CD14-positive monocyte (primary cell): ENCODE data around the gene LRPPRC. TPM values are rescaled to one million over a fixed set of nuclear protein-coding genes. Genes with fewer than 3 reads are reported as not detected.

Experiments
- DNase-seq, 3 donors: peaks; one replicate each; pipeline ENCODE4 v3.0.0-alpha.2; 2011 to 2022
- H2AFZ ChIP-seq: 2 replicates; pipeline ENCODE4 v1.6.0; 2012; ENCODE audit warnings: mild to moderate bottlenecking, low read depth, low read length, inconsistent platforms; ENCODE audit not compliant: insufficient read depth, poor library complexity, severe bottlenecking
- H3K27ac ChIP-seq, 2 donors: 1 replicate in 1 of 2; 2 replicates in 1 of 2; pipeline ENCODE4 v1.5.1; 2012 to 2013; ENCODE audit warnings: low read length in 2 of 2, control low read depth in 1 of 2, inconsistent platforms in 1 of 2, low read depth in 1 of 2, mild to moderate bottlenecking in 1 of 2
- H3K27me3 ChIP-seq, 2 donors: one replicate each; pipeline versions ENCODE4 v1.6.0 to v1.6.1; 2011 to 2013; ENCODE audit warnings: low read length in 2 of 2; ENCODE audit not compliant: control insufficient read depth in 2 of 2, insufficient read depth in 2 of 2
- H3K36me3 ChIP-seq, 2 donors: replicated peaks in 1 of 2; 1 replicate in 1 of 2; 2 replicates in 1 of 2; pipeline versions ENCODE4 v1.5.1 to v1.6.1; 2012 to 2013; ENCODE audit warnings: low read length in 2 of 2, control low read depth in 1 of 2, inconsistent platforms in 1 of 2, mild to moderate bottlenecking in 1 of 2; ENCODE audit not compliant: insufficient read depth in 2 of 2, control insufficient read depth in 1 of 2
- H3K4me1 ChIP-seq, 2 donors: 1 replicate in 1 of 2; 2 replicates in 1 of 2; pipeline versions ENCODE4 v1.5.1 to v1.6.1; 2012 to 2013; ENCODE audit warnings: low read length in 2 of 2, control low read depth in 1 of 2, inconsistent platforms in 1 of 2, mild to moderate bottlenecking in 1 of 2, moderate library complexity in 1 of 2; ENCODE audit not compliant: insufficient read depth in 2 of 2, control insufficient read depth in 1 of 2
- H3K4me2 ChIP-seq: replicated peaks from 2 replicates; pipeline ENCODE3; 2012; ENCODE audit warnings: low read length, moderate library complexity, mild to moderate bottlenecking; ENCODE audit not compliant: poor library complexity, severe bottlenecking; ENCODE audit errors: extremely low read depth
- H3K4me3 ChIP-seq, 3 experiments: fragments of 200-600 bp in 1 of 3; sonication (generic) in 1 of 3; replicated peaks in 1 of 3; 1 replicate in 2 of 3; 2 replicates in 1 of 3; pipeline ENCODE4 v1.5.1; 2011 to 2013; ENCODE audit warnings: low read length in 3 of 3, mild to moderate bottlenecking in 3 of 3, control low read depth in 2 of 3, low read depth in 2 of 3, inconsistent platforms in 1 of 3, moderate library complexity in 1 of 3
- H3K79me2 ChIP-seq: 2 replicates; pipeline ENCODE4 v1.6.0; 2012; ENCODE audit warnings: mild to moderate bottlenecking, control low read depth, inconsistent platforms, low read length, moderate library complexity; ENCODE audit not compliant: insufficient read depth
- H3K9ac ChIP-seq: 2 replicates; pipeline ENCODE4 v1.6.0; 2017; ENCODE audit warnings: low read length, mild to moderate bottlenecking; ENCODE audit not compliant: insufficient read depth, poor library complexity, severe bottlenecking
- H3K9me3 ChIP-seq, 2 donors: replicated peaks in 1 of 2; 1 replicate in 1 of 2; 2 replicates in 1 of 2; pipeline versions ENCODE4 v1.5.1 to v1.6.1; 2012 to 2013; ENCODE audit warnings: low read length in 2 of 2, control low read depth in 1 of 2; ENCODE audit not compliant: control insufficient read depth in 1 of 2, insufficient read depth in 1 of 2
- H4K20me1 ChIP-seq: 2 replicates; pipeline ENCODE4 v1.6.0; 2012; ENCODE audit warnings: mild to moderate bottlenecking, low read length, control low read depth, moderate library complexity; ENCODE audit not compliant: insufficient read depth
- H3K27ac Mint-ChIP-seq, 7 donors: one replicate each; pipeline ENCODE4 v1.8.0; 2020; ENCODE audit warnings: mild to moderate bottlenecking in 7 of 7, mixed read lengths in 7 of 7, moderate library complexity in 6 of 7, inconsistent platforms in 2 of 7
- H3K27me3 Mint-ChIP-seq, 3 donors: one replicate each; pipeline ENCODE4 v1.8.0; 2021 to 2022; ENCODE audit warnings: low read depth in 3 of 3, mild to moderate bottlenecking in 3 of 3, mixed read lengths in 3 of 3, moderate library complexity in 3 of 3, inconsistent platforms in 1 of 3
- H3K36me3 Mint-ChIP-seq, 2 donors: one replicate each; pipeline ENCODE4 v1.8.0; 2020; ENCODE audit warnings: mixed read lengths in 2 of 2, inconsistent platforms in 1 of 2, mild to moderate bottlenecking in 1 of 2
- H3K4me1 Mint-ChIP-seq: one replicate; pipeline ENCODE4 v1.8.0; 2020; ENCODE audit warnings: mild to moderate bottlenecking, mixed read lengths
- H3K4me3 Mint-ChIP-seq, 2 donors: one replicate each; pipeline ENCODE4 v1.8.0; 2020; ENCODE audit warnings: mild to moderate bottlenecking in 2 of 2, mixed read lengths in 2 of 2, moderate library complexity in 1 of 2
- H3K9me3 Mint-ChIP-seq, 7 donors: one replicate each; pipeline ENCODE4 v1.8.0; 2020 to 2022; ENCODE audit warnings: mixed read lengths in 7 of 7, mild to moderate bottlenecking in 6 of 7, moderate library complexity in 6 of 7, inconsistent platforms in 2 of 7
- CTCF ChIP-seq: fragments of 200-600 bp; IDR thresholded peaks from one replicate; pipeline ENCODE4 v1.8.0; 2022; ENCODE audit warnings: antibody characterized with exemption, mild to moderate bottlenecking
- WGBS: methylation state at CpG from one replicate; pipeline ENCODE4 v1.1.5; 2013; ENCODE audit warnings: missing lambda C conversion rate; ENCODE audit not compliant: insufficient coverage; 5-methylcytosine and 5-hydroxymethylcytosine counted together
- intact Hi-C, 2 donors: fragments of 100-400 bp; cut with micrococcal nuclease; formaldehyde crosslinking; loops; one replicate each; pipeline versions ENCODE4 v1.15.0 to v1.15.1; 2023
- polyA plus RNA-seq, 3 donors: library from polyadenylated mRNA; depleted of rRNA in 1 of 3; unstranded in 2 of 3; stranded (reverse) in 1 of 3; fragments of 300-500 nt in 2 of 3; fragments of >200 nt in 1 of 3; fragmentation: Illumina TruSeq in 2 of 3; gene quantifications; 1 replicate in 2 of 3; 2 replicates in 1 of 3; pipeline ENCODE4 v1.2.3, GENCODE V29; 2012 to 2021

The LRPPRC gene
- polyA plus RNA-seq, 3 donors: 15.5 to 25.0 (median 24.8) TPM

DNA sequence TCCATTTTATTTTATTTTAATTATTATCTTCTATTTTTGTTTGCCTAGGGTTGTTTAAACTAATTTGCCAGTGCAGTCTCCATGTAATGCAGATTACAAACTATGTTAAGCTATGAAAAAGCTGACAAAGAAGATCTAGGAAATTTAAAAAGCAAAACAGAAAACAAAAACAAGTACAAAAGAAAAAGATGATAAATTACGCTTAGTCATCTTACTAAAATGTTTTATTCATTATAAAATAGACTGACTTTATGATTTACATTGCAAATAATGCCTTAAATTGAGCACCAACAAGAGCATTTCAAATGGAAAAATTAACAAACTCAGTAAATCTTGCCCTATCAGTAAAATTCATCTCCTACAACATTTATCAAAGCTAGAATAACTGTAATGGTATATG, 52.9 kb downstream of the LRPPRC start:
- Mint-ChIP-seq H3K27me3 (no peaks in the 10 kb centered on the region), H3K36me3 (peaks cover 63 to 65% of the 10 kb centered on the region in 2 donors), H3K27ac (no peak overlapping the region), H3K4me3 (no peak overlapping the region), H3K4me1 (no peaks in the 10 kb centered on the region), H3K9me3 (no peaks in the 10 kb centered on the region)
- no peak for TF ChIP-seq CTCF
- Histone ChIP-seq H3K9me3 (no peaks in the 10 kb centered on the region), H4K20me1 (no peaks in the 10 kb centered on the region), H3K27ac (no peak overlapping the region), H3K4me3 (no peak overlapping the region), H3K9ac (no peak overlapping the region), H3K4me2 (no peak overlapping the region), H2AFZ (no peak overlapping the region), H3K27me3 (no peaks in the 10 kb centered on the region), H3K36me3 (peaks cover 72 to 90% of the 10 kb centered on the region in 2 donors), H3K4me1 (no peaks in the 10 kb centered on the region), H3K79me2 (no peaks in the 10 kb centered on the region)
- intact Hi-C loops: no loop called here
- DNase-seq: no peak
- no CpG with 5 or more reads among the region's 1 CpG for WGBS

DNA sequence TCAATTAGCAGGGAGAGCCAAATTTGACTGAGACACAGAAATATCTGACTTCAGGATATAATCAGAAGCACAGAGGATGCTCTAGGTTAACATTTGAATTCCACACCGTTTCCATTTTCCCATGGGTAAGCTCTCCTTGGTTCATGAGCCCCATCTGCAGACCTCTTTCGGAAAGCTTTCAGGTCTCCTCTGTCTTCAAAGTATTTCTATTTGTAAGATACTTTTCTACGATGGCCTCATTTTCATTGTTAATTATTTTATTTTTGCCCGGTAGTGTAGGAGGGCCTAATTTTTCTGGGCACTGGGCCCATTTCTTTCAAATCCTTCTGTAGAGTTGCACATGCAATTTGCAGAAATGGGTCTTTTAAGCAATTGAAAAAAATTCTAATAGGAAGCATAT, 53.8 kb downstream of the LRPPRC start:
- no peak overlapping the region for H3K4me2 ChIP-seq
- no peak for TF ChIP-seq CTCF
- H3K9me3 ChIP-seq: no peaks in the 10 kb centered on the region
- H3K36me3 Mint-ChIP-seq: peaks cover 56 to 59% of the 10 kb centered on the region in 2 donors
- 100% methylated on average over 1 of the region's 4 CpGs for WGBS
- no peaks in the 10 kb centered on the region for H3K79me2 ChIP-seq
- H3K27me3 Mint-ChIP-seq: no peaks in the 10 kb centered on the region
- no peak overlapping the region for H3K4me3 ChIP-seq
- no peaks in the 10 kb centered on the region for H3K27me3 ChIP-seq
- H3K9me3 Mint-ChIP-seq: no peaks in the 10 kb centered on the region
- no peak overlapping the region for H3K9ac ChIP-seq
- no peaks in the 10 kb centered on the region for H4K20me1 ChIP-seq
- no peak overlapping the region for H3K27ac ChIP-seq
- DNase-seq: no peak
- no peak overlapping the region for H3K4me3 Mint-ChIP-seq
- no peak overlapping the region for H3K27ac Mint-ChIP-seq
- no peaks in the 10 kb centered on the region for H3K4me1 ChIP-seq
- H2AFZ ChIP-seq: no peak overlapping the region
- H3K36me3 ChIP-seq: peaks cover 67 to 90% of the 10 kb centered on the region in 2 donors
- no peaks in the 10 kb centered on the region for H3K4me1 Mint-ChIP-seq
- intact Hi-C loops: no loop called here
